GM12865 (cell line): ENCODE results near the gene NDFIP2.
A peak's percentile ranks its signal among the peaks of the same experiment; 100 is the strongest.

ENCODE experiments used
- DNase-seq: peaks from one replicate; pipeline ENCODE4 v3.0.0; 2010; ENCODE audit warnings: low read depth
- H3K4me3 ChIP-seq: 2 replicates; pipeline ENCODE4 v1.5.1; 2011; ENCODE audit warnings: mild to moderate bottlenecking, low read depth, low read length, control low read depth
- CTCF ChIP-seq: IDR thresholded peaks from 2 replicates; pipeline ENCODE4 v1.5.1; 2011; ENCODE audit warnings: low read length, control low read depth, low read depth, inconsistent platforms; ENCODE audit not compliant: insufficient read depth; ENCODE audit errors: missing control alignments

The NDFIP2 gene

GRCh38 chr13:79512950-79513349 is 32.0 kb downstream of the NDFIP2 start:
- TF ChIP-seq CTCF = no peak
- no peak for DNase-seq
- no peak overlapping the region for H3K4me3 ChIP-seq

- no peak overlapping the region for H3K4me3 ChIP-seq
- no peak for TF ChIP-seq CTCF
- DNase-seq = no peak
Measured at GRCh38 chr13:79516595-79516994, 35.6 kb downstream of the NDFIP2 start.

GRCh38 chr13:79519255-79519654 is 38.3 kb downstream of the NDFIP2 start:
- H3K4me3 ChIP-seq = no peak overlapping the region
- TF ChIP-seq CTCF = no peak
- DNase-seq = no peak

GRCh38 chr13:79522583-79522982 is 41.6 kb downstream of the NDFIP2 start:
- H3K4me3 ChIP-seq = no peak overlapping the region
- TF ChIP-seq CTCF = no peak
- DNase-seq = peak; percentile 84

GRCh38 chr13:79525064-79525857 is 44.3 kb downstream of the NDFIP2 start:
- TF ChIP-seq CTCF = no peak
- no peak overlapping the region for H3K4me3 ChIP-seq
- DNase-seq = peak; percentile 10

- H3K4me3 ChIP-seq = no peak overlapping the region
- no peak for DNase-seq
- no peak for TF ChIP-seq CTCF
Measured at GRCh38 chr13:79527698-79528097, 46.7 kb downstream of the NDFIP2 start.

- TF ChIP-seq CTCF = no peak
- no peak for DNase-seq
Measured at GRCh38 chr13:79528356-79528755, 47.4 kb downstream of the NDFIP2 start.

More at GRCh38 chr13:79528356-79528755, 47.4 kb downstream of the NDFIP2 start:
- no peak overlapping the region for H3K4me3 ChIP-seq
